Neural progenitor cell (in vitro differentiated cells): Measurements from ENCODE around the gene SATB2.

Source experiments
- CTCF ChIP-seq: fragments of 200-600 bp; sonication (generic); IDR thresholded peaks from 2 replicates; pipeline ENCODE4 v1.5.1; 2017; ENCODE audit warnings: antibody characterized with exemption, mild to moderate bottlenecking
- EZH2 ChIP-seq: fragments of 200-600 bp; sonication (generic); IDR thresholded peaks from 2 replicates; pipeline ENCODE4 v1.6.1; 2017; ENCODE audit warnings: antibody characterized with exemption, mild to moderate bottlenecking, moderate library complexity
- EZH2phosphoT487 ChIP-seq: fragments of 200-600 bp; sonication (generic); IDR thresholded peaks from 2 replicates; pipeline ENCODE4 v1.6.1; 2017; ENCODE audit warnings: antibody characterized with exemption

GRCh38 chr2:199219551-199219950 is 238.2 kb downstream of the SATB2 start:
- TF ChIP-seq CTCF (no peak), EZH2phosphoT487 (no peak), EZH2 (no peak)
